Parathyroid adenoma (tissue), 2 donors: ENCODE data around the gene GORASP1.

Source experiments
- H2AFZ ChIP-seq: fragments of 300-600 bp; sonication (generic); one replicate; pipeline ENCODE4 v1.7.0; 2017; ENCODE audit warnings: antibody characterized with exemption, mild to moderate bottlenecking
- H3K27ac ChIP-seq: fragments of 300-600 bp; sonication (generic); one replicate; pipeline ENCODE4 v1.7.0; 2017
- H3K27me3 ChIP-seq: fragments of 300-600 bp; sonication (generic); one replicate; pipeline ENCODE4 v1.7.0; 2017; ENCODE audit warnings: low read length; ENCODE audit not compliant: control insufficient read depth, insufficient read depth
- H3K36me3 ChIP-seq: fragments of 300-600 bp; sonication (generic); one replicate; pipeline ENCODE4 v1.7.0; 2017; ENCODE audit warnings: low read length; ENCODE audit not compliant: control insufficient read depth, insufficient read depth
- H3K4me1 ChIP-seq: fragments of 300-600 bp; sonication (generic); one replicate; pipeline ENCODE4 v1.7.0; 2017; ENCODE audit warnings: control low read depth
- H3K4me2 ChIP-seq: fragments of 300-600 bp; sonication (generic); one replicate; pipeline ENCODE4 v1.7.0; 2017; ENCODE audit warnings: low read length
- H3K4me3 ChIP-seq: fragments of 300-600 bp; sonication (generic); one replicate; pipeline ENCODE4 v1.7.0; 2017; ENCODE audit warnings: low read depth, low read length
- H3K79me2 ChIP-seq: fragments of 300-600 bp; sonication (generic); one replicate; pipeline ENCODE4 v1.7.0; 2017; ENCODE audit warnings: control low read depth
- H3K9ac ChIP-seq: fragments of 300-600 bp; sonication (generic); one replicate; pipeline ENCODE4 v1.7.0; 2017; ENCODE audit warnings: mild to moderate bottlenecking
- H3K9me3 ChIP-seq: fragments of 300-600 bp; sonication (generic); one replicate; pipeline ENCODE4 v1.7.0; 2017; ENCODE audit warnings: low read length; ENCODE audit not compliant: control insufficient read depth
- CTCF ChIP-seq: fragments of 300-600 bp; sonication (generic); IDR thresholded peaks from one replicate; pipeline ENCODE4 v1.7.0; 2017; ENCODE audit warnings: antibody characterized with exemption, mild to moderate bottlenecking
- donor health status: primary hyperparathyroidism.

GORASP1 gene

GRCh38 chr3:39141171-39141995, 34.0 kb upstream of the GORASP1 start:
- TF ChIP-seq CTCF: no peak
- Histone ChIP-seq H3K4me2 (peak overlapping the region; percentile 0), H3K4me3 (no peak overlapping the region), H2AFZ (no peak overlapping the region), H3K27me3 (no peaks in the 10 kb centered on the region), H3K4me1 (peaks cover 69% of the 10 kb centered on the region), H3K36me3 (no peaks in the 10 kb centered on the region), H3K9ac (no peak overlapping the region), H3K79me2 (peaks cover 16% of the 10 kb centered on the region), H3K27ac (peak overlapping the region; percentile 91), H3K9me3 (no peaks in the 10 kb centered on the region)

GRCh38 chr3:39140341-39140971, 33.0 kb upstream of the GORASP1 start:
- Histone ChIP-seq H3K27me3 (no peaks in the 10 kb centered on the region), H3K9me3 (no peaks in the 10 kb centered on the region), H3K9ac (no peak overlapping the region), H3K36me3 (no peaks in the 10 kb centered on the region), H3K4me1 (peaks cover 68% of the 10 kb centered on the region), H2AFZ (no peak overlapping the region), H3K27ac (peak overlapping the region; percentile 91), H3K79me2 (peaks cover 10% of the 10 kb centered on the region), H3K4me3 (no peak overlapping the region), H3K4me2 (peak overlapping the region; percentile 0)
- TF ChIP-seq CTCF: no peak

GRCh38 chr3:39139442-39139841, 32.0 kb upstream of the GORASP1 start:
- no peaks in the 10 kb centered on the region for H3K27me3 ChIP-seq
- H3K36me3 ChIP-seq: no peaks in the 10 kb centered on the region
- no peak overlapping the region for H3K4me2 ChIP-seq
- H3K27ac ChIP-seq: no peak overlapping the region
- no peak for TF ChIP-seq CTCF
- H3K9ac ChIP-seq: no peak overlapping the region
- no peak overlapping the region for H2AFZ ChIP-seq
- peaks cover 3% of the 10 kb centered on the region for H3K79me2 ChIP-seq
- H3K9me3 ChIP-seq: no peaks in the 10 kb centered on the region
- peaks cover 65% of the 10 kb centered on the region for H3K4me1 ChIP-seq
- H3K4me3 ChIP-seq: no peak overlapping the region

- Histone ChIP-seq H2AFZ (no peak overlapping the region), H3K36me3 (no peaks in the 10 kb centered on the region), H3K79me2 (peaks cover 2% of the 10 kb centered on the region), H3K27me3 (no peaks in the 10 kb centered on the region), H3K9me3 (no peaks in the 10 kb centered on the region), H3K4me2 (no peak overlapping the region), H3K4me1 (peaks cover 60% of the 10 kb centered on the region), H3K27ac (no peak overlapping the region), H3K9ac (no peak overlapping the region), H3K4me3 (no peak overlapping the region)
- no peak for TF ChIP-seq CTCF
These were observed 31.5 kb upstream of the GORASP1 start for GRCh38 chr3:39138804-39139415.
